ENCODE results near the gene DMRT1.

- no peak for TF ChIP-seq EZH2 (IDR thresholded peaks at IDR 0.05)
- TF ChIP-seq POLR2A (IDR thresholded peaks at IDR 0.05; ENCODE audit: borderline replicate concordance, extremely low read depth, insufficient read depth, insufficient read length) = no peak
- no peak for TF ChIP-seq MAX (IDR thresholded peaks at IDR 0.05)
Observed at GRCh38 chr9:843427-843785, 1.9 kb downstream of the DMRT1 start.
